KMS-11 (cell line): ENCODE results near the gene PSMB4.
"Not testable (repeated sequence)": the region's sequence is repeated elsewhere in the genome, so short reads cannot be mapped to it uniquely, and the experiment has no call there.

Source experiments
- H2AFZ ChIP-seq: fragments of 200-600 bp; sonication (generic); 2 replicates; pipeline ENCODE4 v1.6.1; 2016; ENCODE audit warnings: antibody characterized with exemption, mixed run types, low read depth
- H3K27ac ChIP-seq: fragments of 200-600 bp; sonication (generic); 2 replicates; pipeline ENCODE4 v1.6.1; 2016; ENCODE audit warnings: mild to moderate bottlenecking, mixed run types
- H3K27me3 ChIP-seq: fragments of 200-600 bp; sonication (generic); 2 replicates; pipeline ENCODE4 v1.6.1; 2017; ENCODE audit warnings: mild to moderate bottlenecking, low read depth, mixed run types, moderate library complexity; ENCODE audit not compliant: insufficient read depth
- H3K36me3 ChIP-seq: fragments of 200-600 bp; sonication (generic); 2 replicates; pipeline ENCODE4 v1.6.1; 2017; ENCODE audit warnings: mild to moderate bottlenecking, mixed run types; ENCODE audit not compliant: insufficient read depth
- H3K4me1 ChIP-seq: fragments of 200-600 bp; sonication (generic); 2 replicates; pipeline ENCODE4 v1.6.1; 2016; ENCODE audit warnings: mild to moderate bottlenecking, low read depth, mixed run types; ENCODE audit not compliant: poor library complexity, severe bottlenecking
- H3K4me2 ChIP-seq: fragments of 200-600 bp; sonication (generic); 2 replicates; pipeline ENCODE4 v1.7.0; 2016; ENCODE audit warnings: mild to moderate bottlenecking, mixed run types
- H3K4me3 ChIP-seq: fragments of 200-600 bp; sonication (generic); IDR thresholded peaks from 2 replicates; pipeline ENCODE4 v1.6.1; 2017; ENCODE audit warnings: low read depth, low read length, mixed read lengths; ENCODE audit not compliant: insufficient read depth
- H3K79me2 ChIP-seq: fragments of 200-600 bp; sonication (generic); 2 replicates; pipeline ENCODE4 v1.6.1; 2016; ENCODE audit warnings: low read depth, mixed run types; ENCODE audit not compliant: insufficient read depth
- H3K9ac ChIP-seq: fragments of 200-600 bp; sonication (generic); 2 replicates; pipeline ENCODE4 v1.6.1; 2016; ENCODE audit warnings: mild to moderate bottlenecking, mixed run types
- H4K20me1 ChIP-seq: fragments of 200-600 bp; sonication (generic); 2 replicates; pipeline ENCODE4 v1.6.1; 2016; ENCODE audit warnings: mild to moderate bottlenecking, mixed run types; ENCODE audit not compliant: insufficient read depth
- TF ChIP-seq, protein P1 (sequence below): fragments of 200-600 bp; sonication (generic); conservative IDR thresholded peaks from 2 replicates; pipeline ENCODE4 v1.6.1; 2017; ENCODE audit warnings: low read depth, mild to moderate bottlenecking, antibody characterized with exemption, low read length, moderate library complexity, mixed read lengths

PSMB4 gene

DNA sequence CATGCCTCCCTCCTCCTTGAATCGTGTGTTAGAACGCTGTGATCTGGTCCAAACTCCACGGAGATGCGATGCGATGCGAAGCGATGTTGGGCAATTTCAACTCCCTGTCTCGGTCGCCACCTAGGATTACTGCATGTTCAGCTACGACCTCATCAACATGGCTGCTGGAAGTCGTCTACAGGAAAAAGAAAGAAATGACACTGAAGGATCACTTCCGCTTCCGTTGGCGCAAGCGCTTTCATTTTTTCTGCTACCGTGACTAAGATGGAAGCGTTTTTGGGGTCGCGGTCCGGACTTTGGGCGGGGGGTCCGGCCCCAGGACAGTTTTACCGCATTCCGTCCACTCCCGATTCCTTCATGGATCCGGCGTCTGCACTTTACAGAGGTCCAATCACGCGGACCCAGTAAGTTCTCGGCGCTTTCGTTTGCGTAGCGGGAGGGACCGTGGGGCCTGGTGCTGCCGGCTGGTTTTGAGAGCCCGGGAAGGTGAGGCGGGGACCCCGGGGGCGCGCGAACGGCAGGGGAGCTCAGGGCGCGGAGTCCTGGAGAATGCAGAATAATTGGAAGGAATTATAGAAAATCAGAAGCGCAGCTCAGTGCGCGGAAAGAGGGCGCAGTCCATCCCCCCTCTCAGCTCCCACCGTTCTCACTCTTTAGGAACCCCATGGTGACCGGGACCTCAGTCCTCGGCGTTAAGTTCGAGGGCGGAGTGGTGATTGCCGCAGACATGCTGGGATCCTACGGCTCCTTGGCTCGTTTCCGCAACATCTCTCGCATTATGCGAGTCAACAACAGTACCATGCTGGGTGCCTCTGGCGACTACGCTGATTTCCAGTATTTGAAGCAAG, at the start of gene PSMB4:
PSMB4 (plus strand) TSS at position 250 of the 848 bp plus-strand sequence; CDS start at position 265, 15 bp downstream.
- H3K9ac ChIP-seq: peak within 1 kb of the TSS; percentile 92
- H3K27ac ChIP-seq: peak within 1 kb of the TSS; percentile 82
- H3K36me3 ChIP-seq: peaks cover 24% of the 10 kb centered on the region; the same call in 1 of the 2 replicates
- H3K4me1 ChIP-seq: peaks cover 49% of the 10 kb centered on the region
- H4K20me1 ChIP-seq: no peaks in the 10 kb centered on the region
- TF ChIP-seq, protein P1, sequence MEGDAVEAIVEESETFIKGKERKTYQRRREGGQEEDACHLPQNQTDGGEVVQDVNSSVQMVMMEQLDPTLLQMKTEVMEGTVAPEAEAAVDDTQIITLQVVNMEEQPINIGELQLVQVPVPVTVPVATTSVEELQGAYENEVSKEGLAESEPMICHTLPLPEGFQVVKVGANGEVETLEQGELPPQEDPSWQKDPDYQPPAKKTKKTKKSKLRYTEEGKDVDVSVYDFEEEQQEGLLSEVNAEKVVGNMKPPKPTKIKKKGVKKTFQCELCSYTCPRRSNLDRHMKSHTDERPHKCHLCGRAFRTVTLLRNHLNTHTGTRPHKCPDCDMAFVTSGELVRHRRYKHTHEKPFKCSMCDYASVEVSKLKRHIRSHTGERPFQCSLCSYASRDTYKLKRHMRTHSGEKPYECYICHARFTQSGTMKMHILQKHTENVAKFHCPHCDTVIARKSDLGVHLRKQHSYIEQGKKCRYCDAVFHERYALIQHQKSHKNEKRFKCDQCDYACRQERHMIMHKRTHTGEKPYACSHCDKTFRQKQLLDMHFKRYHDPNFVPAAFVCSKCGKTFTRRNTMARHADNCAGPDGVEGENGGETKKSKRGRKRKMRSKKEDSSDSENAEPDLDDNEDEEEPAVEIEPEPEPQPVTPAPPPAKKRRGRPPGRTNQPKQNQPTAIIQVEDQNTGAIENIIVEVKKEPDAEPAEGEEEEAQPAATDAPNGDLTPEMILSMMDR: peak; percentile 54
- H3K27me3 ChIP-seq: no peaks in the 10 kb centered on the region
- H2AFZ ChIP-seq: peak within 1 kb of the TSS; percentile 85
- peak within 1 kb of the TSS; percentile 99 for H3K4me3 ChIP-seq
- peak within 1 kb of the TSS; percentile 97 for H3K4me2 ChIP-seq
- peaks cover 46% of the 10 kb centered on the region for H3K79me2 ChIP-seq

DNA sequence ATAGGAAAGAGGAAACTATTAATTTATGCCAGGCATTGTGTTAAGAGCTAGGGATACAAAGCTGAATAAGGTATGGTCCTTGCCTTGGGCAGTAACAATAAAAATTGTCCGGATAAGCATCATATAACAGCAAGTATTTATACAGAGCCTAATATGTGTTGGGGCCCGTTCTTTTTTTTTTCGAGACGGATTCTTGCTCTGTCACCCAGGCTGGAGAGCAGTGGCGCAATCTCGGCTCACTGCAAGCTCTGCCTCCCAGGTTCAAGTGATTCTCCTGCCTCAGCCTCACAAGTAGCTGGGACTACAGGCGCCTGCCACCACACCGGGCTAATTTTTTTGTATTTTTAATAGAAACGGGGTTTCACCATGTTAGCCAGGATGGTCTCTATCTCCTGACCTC, 49.0 kb upstream of the PSMB4 start:
- not testable (repeated sequence) for H3K27me3 ChIP-seq, H3K4me3 ChIP-seq, H3K36me3 ChIP-seq, H2AFZ ChIP-seq, H4K20me1 ChIP-seq, H3K9ac ChIP-seq, H3K4me2 ChIP-seq, H3K27ac ChIP-seq
- Histone ChIP-seq H3K4me1 (peaks cover 22% of the 10 kb centered on the region), H3K79me2 (peaks cover 12% of the 10 kb centered on the region)

DNA sequence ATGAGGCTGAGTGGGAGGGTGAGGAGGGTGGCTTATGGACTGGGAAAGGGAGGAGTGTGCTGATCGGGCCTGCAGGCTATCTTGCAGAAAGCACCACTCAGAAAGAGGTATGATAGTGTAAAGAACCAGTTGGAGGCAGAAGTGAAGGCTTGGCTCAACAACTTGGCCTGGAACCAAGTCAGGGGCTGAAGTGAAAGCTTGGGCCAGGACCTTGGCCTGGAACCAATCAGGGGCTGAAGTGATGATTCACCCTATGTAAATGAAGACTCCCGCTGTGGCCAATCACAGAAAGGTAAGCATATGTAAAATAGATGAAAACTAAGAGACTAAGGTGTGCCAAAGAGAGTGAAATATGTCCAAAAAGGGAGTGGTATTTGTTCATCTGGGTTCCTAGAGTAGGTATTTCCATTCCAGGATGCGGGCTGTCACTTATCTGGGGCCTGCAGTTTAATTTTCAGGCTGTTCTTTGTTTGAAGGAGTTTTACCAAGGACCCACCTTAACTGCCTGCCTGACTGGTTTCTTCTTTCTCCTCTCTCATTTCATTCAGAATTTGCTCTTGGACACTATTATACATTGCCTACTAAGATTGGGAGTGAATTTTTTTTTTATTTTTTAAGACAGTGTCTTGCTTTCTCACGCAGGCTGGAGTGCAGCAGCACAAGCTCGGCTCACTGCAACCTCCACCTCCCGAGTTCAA, 47.2 kb upstream of the PSMB4 start:
- H3K79me2 ChIP-seq: no peaks in the 10 kb centered on the region
- H2AFZ ChIP-seq: no peak overlapping the region
- no peaks in the 10 kb centered on the region for H4K20me1 ChIP-seq
- H3K4me2 ChIP-seq: no peak overlapping the region
- TF ChIP-seq, protein P1: no peak
- H3K36me3 ChIP-seq: no peaks in the 10 kb centered on the region
- H3K4me3 ChIP-seq: no peak overlapping the region
- no peak overlapping the region for H3K27ac ChIP-seq
- no peaks in the 10 kb centered on the region for H3K27me3 ChIP-seq
- H3K9ac ChIP-seq: no peak overlapping the region
- peaks cover 11% of the 10 kb centered on the region for H3K4me1 ChIP-seq

DNA sequence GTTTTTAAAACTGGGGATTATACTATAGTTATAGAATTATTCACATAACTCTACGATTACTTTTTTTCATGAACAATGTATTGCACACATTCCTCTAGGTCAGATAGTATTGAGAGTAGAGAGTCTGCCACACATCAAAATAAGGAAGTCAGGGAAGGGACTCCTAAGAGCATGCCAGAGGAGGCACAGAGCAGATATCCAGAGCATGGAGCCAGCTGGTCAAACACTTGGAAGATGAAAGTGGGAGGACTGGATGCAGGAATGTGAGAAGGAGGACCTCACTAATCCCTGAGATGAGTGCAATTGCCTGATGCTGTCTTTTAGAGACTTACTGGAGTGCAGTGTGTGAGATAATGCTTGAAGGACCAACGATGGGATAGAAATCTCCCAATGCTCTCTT, 42.7 kb upstream of the PSMB4 start:
- no peak overlapping the region for H3K4me3 ChIP-seq
- H3K9ac ChIP-seq: no peak overlapping the region
- H3K27ac ChIP-seq: no peak overlapping the region
- no peaks in the 10 kb centered on the region for H3K36me3 ChIP-seq
- H3K4me1 ChIP-seq: no peaks in the 10 kb centered on the region
- TF ChIP-seq, protein P1: no peak
- no peak overlapping the region for H3K4me2 ChIP-seq
- H3K27me3 ChIP-seq: no peaks in the 10 kb centered on the region
- no peaks in the 10 kb centered on the region for H3K79me2 ChIP-seq
- H4K20me1 ChIP-seq: no peaks in the 10 kb centered on the region
- no peak overlapping the region for H2AFZ ChIP-seq

DNA sequence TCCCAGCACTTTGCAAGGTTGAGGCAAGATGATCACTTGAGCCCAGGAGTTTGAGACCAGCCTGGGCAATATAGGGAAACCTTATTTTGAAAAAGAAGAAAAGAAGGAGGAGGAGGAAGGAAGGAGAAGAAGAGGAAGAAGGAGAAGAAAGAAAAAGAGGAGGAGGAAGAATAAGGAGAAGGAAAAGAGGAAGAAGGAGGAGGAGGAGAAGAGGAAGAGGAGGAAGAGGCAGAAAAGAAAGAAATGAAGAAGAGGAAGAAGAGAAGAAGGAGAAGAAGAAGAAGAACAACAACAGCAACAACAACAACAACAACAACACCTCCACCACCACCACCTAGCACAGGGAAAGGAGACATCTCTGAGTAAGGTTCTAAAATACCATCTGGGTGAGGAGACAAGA, 37.5 kb upstream of the PSMB4 start:
- Histone ChIP-seq H3K27me3 (no peaks in the 10 kb centered on the region), H3K36me3 (no peaks in the 10 kb centered on the region), H3K9ac (no peak overlapping the region), H3K4me1 (no peaks in the 10 kb centered on the region), H3K79me2 (no peaks in the 10 kb centered on the region), H4K20me1 (no peaks in the 10 kb centered on the region), H2AFZ (no peak overlapping the region), H3K4me3 (no peak overlapping the region), H3K4me2 (no peak overlapping the region), H3K27ac (no peak overlapping the region)
- TF ChIP-seq, protein P1: no peak
